ENCODE results near the gene PROCA1. TPM values are rescaled to one million over a fixed set of nuclear protein-coding genes. Genes with fewer than 3 reads are reported as not detected.

PROCA1 gene
- total RNA-seq, 2 donors from 2014 or later = 28.7 to 41.6 TPM

- Histone ChIP-seq H3K4me3 (ENCODE audit: low read length) (no peak overlapping the region), H3K27me3 (ENCODE audit: control insufficient read depth, insufficient read depth, low read length, poor library complexity, severe bottlenecking) (no peaks in the 10 kb centered on the region), H3K27ac (ENCODE audit: low read depth, low read length) (no peak overlapping the region), H3K4me1 (ENCODE audit: control insufficient read depth, insufficient read depth, low read length) (no peaks in the 10 kb centered on the region), H3K36me3 (ENCODE audit: control insufficient read depth, insufficient read depth, low read length) (peaks cover 4% of the 10 kb centered on the region), H3K9ac (ENCODE audit: extremely low read depth, low read length, poor library complexity, severe bottlenecking) (no peak overlapping the region), H3K9me3 (ENCODE audit: control insufficient read depth, low read length) (no peaks in the 10 kb centered on the region)
- H3K36me3 Mint-ChIP-seq (ENCODE audit: low read depth) = peaks cover 7% of the 10 kb centered on the region
- peaks cover 12% of the 10 kb centered on the region for H3K4me1 Mint-ChIP-seq
- H3K27ac Mint-ChIP-seq = peak overlapping the region; percentile 78
- H3K27me3 Mint-ChIP-seq (ENCODE audit: insufficient read depth) = no peaks in the 10 kb centered on the region
- no peak for DNase-seq
- H3K4me3 Mint-ChIP-seq = no peak overlapping the region
- H3K9me3 Mint-ChIP-seq = no peaks in the 10 kb centered on the region
- WGBS, 2 experiments (ENCODE audit: insufficient coverage in 1 of 2, insufficient read length in 1 of 2) = 90 to 95% methylated on average over 9 of the region's 11 CpGs
- TF ChIP-seq CTCF (conservative IDR thresholded peaks at IDR 0.05) = no peak
Observed at GRCh38 chr17:28729950-28730330, 18.3 kb upstream of the PROCA1 start.

- 0% methylated on average over 6 to 61 of the region's 64 CpGs for WGBS, 2 experiments (ENCODE audit: insufficient coverage in 1 of 2, insufficient read length in 1 of 2)
- DNase-seq = peak; percentile 99
- peak within 1 kb of the TSS; percentile 89 for H3K4me3 Mint-ChIP-seq
- H3K4me3 ChIP-seq (ENCODE audit: low read length) = peak within 1 kb of the TSS; percentile 92
- peaks cover 12% of the 10 kb centered on the region for H3K36me3 ChIP-seq (ENCODE audit: control insufficient read depth, insufficient read depth, low read length)
- no peaks in the 10 kb centered on the region for H3K27me3 ChIP-seq (ENCODE audit: control insufficient read depth, insufficient read depth, low read length, poor library complexity, severe bottlenecking)
- no peaks in the 10 kb centered on the region for H3K9me3 Mint-ChIP-seq
- no peaks in the 10 kb centered on the region for H3K4me1 ChIP-seq (ENCODE audit: control insufficient read depth, insufficient read depth, low read length)
- no peaks in the 10 kb centered on the region for H3K27me3 Mint-ChIP-seq (ENCODE audit: insufficient read depth)
- peaks cover 12% of the 10 kb centered on the region for H3K36me3 Mint-ChIP-seq (ENCODE audit: low read depth)
- peaks cover 20% of the 10 kb centered on the region for H3K4me1 Mint-ChIP-seq
- no peaks in the 10 kb centered on the region for H3K9me3 ChIP-seq (ENCODE audit: control insufficient read depth, low read length)
- TF ChIP-seq CTCF (conservative IDR thresholded peaks at IDR 0.05) = no peak
- H3K27ac Mint-ChIP-seq = peak within 1 kb of the TSS; percentile 97
- peak within 1 kb of the TSS; percentile 75 for H3K9ac ChIP-seq (ENCODE audit: extremely low read depth, low read length, poor library complexity, severe bottlenecking)
- peak within 1 kb of the TSS; percentile 55 for H3K27ac ChIP-seq (ENCODE audit: low read depth, low read length)
Observed at GRCh38 chr17:28728364-28729200, 16.9 kb upstream of the PROCA1 start, which contains the start of gene NEK8. Gene NEK8, plus strand, starts transcription at chr17:28728788. Its CDS starts 26 bp downstream, at chr17:28728814.

DNA sequence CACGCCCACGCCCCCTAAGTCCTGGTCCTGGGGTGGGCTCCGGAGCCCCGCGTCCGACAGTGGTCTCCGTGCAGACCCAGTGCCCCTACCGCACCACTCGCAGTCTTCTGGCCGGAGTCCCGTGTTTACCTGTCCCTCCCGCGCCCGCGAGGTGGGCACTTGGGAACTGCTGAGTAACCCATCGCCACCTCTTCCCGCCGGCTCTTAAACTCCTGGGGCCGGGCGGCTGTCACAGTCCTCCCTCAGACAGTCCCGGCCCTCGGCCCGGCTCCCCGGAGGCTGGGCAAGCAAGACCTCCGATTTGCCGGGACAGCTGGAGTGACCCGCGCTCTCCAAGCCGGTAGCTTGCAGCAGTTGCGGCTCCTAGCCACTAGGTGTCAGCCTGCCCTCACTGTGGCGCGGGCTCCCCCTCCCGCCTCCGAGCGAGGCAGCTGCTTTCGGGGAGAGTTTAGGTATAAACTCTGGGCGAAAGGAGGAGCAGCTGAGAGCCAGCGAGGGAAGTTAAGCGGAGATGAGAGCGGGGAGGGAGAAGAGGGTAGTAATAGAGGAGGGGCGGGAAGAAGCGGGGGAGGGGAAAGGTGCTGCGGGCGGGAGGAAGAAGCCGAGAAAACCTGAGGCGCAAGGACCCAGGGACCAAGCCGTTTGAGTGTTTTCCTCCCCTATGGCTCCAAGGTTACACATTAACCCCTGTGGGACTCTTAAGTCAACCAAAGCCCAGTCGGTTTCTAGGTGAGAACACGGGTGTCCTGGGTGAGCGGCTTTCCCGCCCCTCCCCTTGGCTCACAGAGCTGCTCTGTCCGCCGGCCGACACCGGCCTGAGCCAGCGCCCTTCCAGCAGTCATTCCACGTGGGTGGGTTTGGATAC is 15.2 kb upstream of the PROCA1 start:
- Histone ChIP-seq H3K27me3 (ENCODE audit: control insufficient read depth, insufficient read depth, low read length, poor library complexity, severe bottlenecking) (no peaks in the 10 kb centered on the region), H3K9ac (ENCODE audit: extremely low read depth, low read length, poor library complexity, severe bottlenecking) (peak overlapping the region; percentile 75), H3K27ac (ENCODE audit: low read depth, low read length) (peak overlapping the region; percentile 85), H3K4me1 (ENCODE audit: control insufficient read depth, insufficient read depth, low read length) (peaks cover 4% of the 10 kb centered on the region), H3K36me3 (ENCODE audit: control insufficient read depth, insufficient read depth, low read length) (peaks cover 27% of the 10 kb centered on the region), H3K4me3 (ENCODE audit: low read length) (peak overlapping the region; percentile 92), H3K9me3 (ENCODE audit: control insufficient read depth, low read length) (no peaks in the 10 kb centered on the region)
- peak; percentile 100 for DNase-seq
- Mint-ChIP-seq H3K27me3 (ENCODE audit: insufficient read depth) (no peaks in the 10 kb centered on the region), H3K36me3 (ENCODE audit: low read depth) (peaks cover 28% of the 10 kb centered on the region), H3K27ac (peak overlapping the region; percentile 97), H3K4me3 (peak overlapping the region; percentile 89), H3K4me1 (peaks cover 31% of the 10 kb centered on the region), H3K9me3 (no peaks in the 10 kb centered on the region)
- peak; percentile 99 for TF ChIP-seq CTCF (conservative IDR thresholded peaks at IDR 0.05)
- WGBS, 2 experiments (ENCODE audit: insufficient coverage in 1 of 2, insufficient read length in 1 of 2) = 0% methylated on average over 20 to 55 of the region's 57 CpGs
